GM19238 (cell line): ENCODE measurements around the gene PDE3A.
"Not testable (repeated sequence)": the region's sequence is repeated elsewhere in the genome, so short reads cannot be mapped to it uniquely, and the experiment has no call there.

Experiments used
- DNase-seq: peaks from one replicate; pipeline ENCODE4 v3.0.0; 2011; ENCODE audit warnings: low spot score; ENCODE audit not compliant: insufficient read length

PDE3A gene

GRCh38 chr12:20596061-20596460 lies 227.7 kb downstream of the PDE3A start:
- DNase-seq: no peak

GRCh38 chr12:20599757-20600156 lies 231.4 kb downstream of the PDE3A start:
- DNase-seq: no peak

- DNase-seq: no peak
Measured at GRCh38 chr12:20601668-20602280, 233.4 kb downstream of the PDE3A start.

GRCh38 chr12:20602641-20603391 lies 234.5 kb downstream of the PDE3A start:
- no peak for DNase-seq

GRCh38 chr12:20604408-20605067 lies 236.2 kb downstream of the PDE3A start:
- no peak for DNase-seq

GRCh38 chr12:20615020-20615419 lies 246.7 kb downstream of the PDE3A start:
- DNase-seq: not testable (repeated sequence)

GRCh38 chr12:20616093-20616492 lies 247.8 kb downstream of the PDE3A start:
- DNase-seq: no peak

- DNase-seq: no peak
Measured at GRCh38 chr12:20620261-20620660, 251.9 kb downstream of the PDE3A start.

- DNase-seq: no peak
Measured at GRCh38 chr12:20624718-20625117, 256.4 kb downstream of the PDE3A start.

GRCh38 chr12:20625531-20625930 lies 257.2 kb downstream of the PDE3A start:
- DNase-seq: no peak

- no peak for DNase-seq
Measured at GRCh38 chr12:20627001-20627588, 258.8 kb downstream of the PDE3A start.

GRCh38 chr12:20628226-20628787 lies 260.0 kb downstream of the PDE3A start:
- no peak for DNase-seq

GRCh38 chr12:20628999-20629398 lies 260.7 kb downstream of the PDE3A start:
- DNase-seq: no peak

- no peak for DNase-seq
Measured at GRCh38 chr12:20629414-20630156, 261.2 kb downstream of the PDE3A start.

GRCh38 chr12:20631711-20632110 lies 263.4 kb downstream of the PDE3A start:
- no peak for DNase-seq

- DNase-seq: no peak
Measured at GRCh38 chr12:20641106-20641505, 272.8 kb downstream of the PDE3A start.

- DNase-seq: no peak
Measured at GRCh38 chr12:20643822-20644221, 275.5 kb downstream of the PDE3A start.

- DNase-seq: no peak
Measured at GRCh38 chr12:20646239-20646827, 278.0 kb downstream of the PDE3A start.

- no peak for DNase-seq
Measured at GRCh38 chr12:20653871-20654270, 285.5 kb downstream of the PDE3A start.

- DNase-seq: no peak
Measured at GRCh38 chr12:20656600-20656999, 288.3 kb downstream of the PDE3A start.

- DNase-seq: no peak
Measured at GRCh38 chr12:20657496-20657895, 289.2 kb downstream of the PDE3A start.
